ENCODE data around the gene USP9X.

USP9X gene

GRCh38 chrX:41241962-41242361 lies 156.7 kb downstream of the USP9X start:
- TF ChIP-seq CREB1 (IDR thresholded peaks at IDR 0.05; ENCODE audit: low read depth), result no peak
- TF ChIP-seq NFIC (IDR thresholded peaks at IDR 0.05), result no peak

GRCh38 chrX:41245641-41246040 lies 160.4 kb downstream of the USP9X start:
- TF ChIP-seq TCF12 (IDR thresholded peaks at IDR 0.05; ENCODE audit: low read depth) (no peak), CREB1 (IDR thresholded peaks at IDR 0.05; ENCODE audit: low read depth) (no peak), EGR1 (IDR thresholded peaks at IDR 0.05) (no peak), EP300 (IDR thresholded peaks at IDR 0.05; ENCODE audit: borderline replicate concordance) (no peak), MAX (IDR thresholded peaks at IDR 0.05) (no peak), TEAD4 (IDR thresholded peaks at IDR 0.05) (no peak)

GRCh38 chrX:41250867-41251266 lies 165.6 kb downstream of the USP9X start:
- TF ChIP-seq MAX (IDR thresholded peaks at IDR 0.05) (no peak), USF1 (IDR thresholded peaks at IDR 0.05) (no peak)

- TF ChIP-seq NFIC (IDR thresholded peaks at IDR 0.05) (no peak), YY1 (IDR thresholded peaks at IDR 0.05; ENCODE audit: low read depth) (no peak), TCF12 (IDR thresholded peaks at IDR 0.05; ENCODE audit: low read depth) (no peak), RAD21 (IDR thresholded peaks at IDR 0.05; ENCODE audit: low read depth) (no peak), CREB1 (IDR thresholded peaks at IDR 0.05; ENCODE audit: low read depth) (no peak), REST (IDR thresholded peaks at IDR 0.05; ENCODE audit: low read depth) (no peak), CEBPB (IDR thresholded peaks at IDR 0.05) (no peak), MAX (IDR thresholded peaks at IDR 0.05) (no peak), EGR1 (IDR thresholded peaks at IDR 0.05) (no peak), FOXM1 (IDR thresholded peaks at IDR 0.05; ENCODE audit: borderline replicate concordance, low read depth) (no peak), TEAD4 (IDR thresholded peaks at IDR 0.05) (no peak)
Measured at GRCh38 chrX:41257801-41258200, 172.6 kb downstream of the USP9X start.

GRCh38 chrX:41258226-41258625 lies 173.0 kb downstream of the USP9X start:
- peak; percentile 5; the same call in 1 of the 2 replicates for TF ChIP-seq RAD21 (IDR thresholded peaks at IDR 0.05; ENCODE audit: low read depth)
- TF ChIP-seq REST (IDR thresholded peaks at IDR 0.05; ENCODE audit: low read depth), result no peak

GRCh38 chrX:41258871-41259270 lies 173.6 kb downstream of the USP9X start:
- TF ChIP-seq YY1 (IDR thresholded peaks at IDR 0.05; ENCODE audit: low read depth) (no peak), EP300 (IDR thresholded peaks at IDR 0.05; ENCODE audit: borderline replicate concordance) (no peak), FOXM1 (IDR thresholded peaks at IDR 0.05; ENCODE audit: borderline replicate concordance, low read depth) (no peak), TEAD4 (IDR thresholded peaks at IDR 0.05) (no peak), USF1 (IDR thresholded peaks at IDR 0.05) (no peak), TCF12 (IDR thresholded peaks at IDR 0.05; ENCODE audit: low read depth) (no peak), RAD21 (IDR thresholded peaks at IDR 0.05; ENCODE audit: low read depth) (no peak), NFIC (IDR thresholded peaks at IDR 0.05) (no peak), CREB1 (IDR thresholded peaks at IDR 0.05; ENCODE audit: low read depth) (no peak), TAF1 (IDR thresholded peaks at IDR 0.05; ENCODE audit: low read depth) (no peak), REST (IDR thresholded peaks at IDR 0.05; ENCODE audit: low read depth) (no peak), CEBPB (IDR thresholded peaks at IDR 0.05) (no peak), ZBTB7A (IDR thresholded peaks at IDR 0.05; ENCODE audit: low read depth) (no peak), MAX (IDR thresholded peaks at IDR 0.05) (no peak), EGR1 (IDR thresholded peaks at IDR 0.05) (no peak)

All from Ishikawa (cell line).